HG03558 (cell line): ENCODE data around the gene ADGRD1.

Source experiments
- ATAC-seq: cut with Tn5 transposase; IDR thresholded peaks from one replicate; pipeline ENCODE4 v1.9.1; 2021; ENCODE audit warnings: moderate number of reproducible peaks; ENCODE audit not compliant: unreplicated experiment; ENCODE audit errors: extremely low read depth

Gene ADGRD1

DNA sequence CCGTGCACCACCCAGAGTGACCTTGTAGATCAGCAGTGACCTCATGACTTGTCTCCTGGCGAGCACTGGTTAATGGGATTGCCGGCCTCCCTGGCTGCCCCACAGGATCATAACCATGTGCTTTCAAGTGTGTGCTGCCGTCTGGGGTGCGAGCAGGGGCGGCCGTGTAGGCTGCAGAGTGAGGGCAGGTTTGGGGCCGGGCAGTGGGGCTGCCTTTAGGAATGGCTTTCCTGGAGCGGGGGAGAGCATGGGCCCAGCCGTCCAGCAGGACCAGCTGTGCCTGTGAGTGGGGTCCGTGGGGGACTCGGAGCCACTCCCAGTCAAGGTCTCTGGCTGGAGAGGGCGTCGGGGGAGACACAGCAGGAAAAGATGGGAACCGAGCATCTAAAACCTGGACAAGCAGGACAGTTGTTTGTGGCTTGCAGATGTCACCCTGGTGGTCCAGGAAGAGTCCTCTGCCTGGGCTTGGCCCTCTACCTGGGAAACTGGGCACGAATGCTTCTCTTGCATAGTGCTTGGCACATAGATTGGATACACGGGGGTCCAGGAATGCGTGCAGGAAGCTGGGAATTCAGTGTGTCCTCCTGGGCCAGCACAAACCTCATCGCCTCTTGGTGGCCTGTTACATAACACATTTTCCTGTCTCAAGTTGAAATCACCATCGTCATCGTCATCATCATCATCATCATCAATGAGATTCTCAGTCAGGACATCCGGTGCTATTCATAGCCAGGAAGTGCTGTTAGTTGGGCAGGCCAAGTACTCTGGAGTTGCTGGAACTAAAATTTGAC is 96.0 kb downstream of the ADGRD1 start:
- no peak for ATAC-seq

- ATAC-seq = no peak
These were observed 96.9 kb downstream of the ADGRD1 start for GRCh38 chr12:131050463-131051154.

DNA sequence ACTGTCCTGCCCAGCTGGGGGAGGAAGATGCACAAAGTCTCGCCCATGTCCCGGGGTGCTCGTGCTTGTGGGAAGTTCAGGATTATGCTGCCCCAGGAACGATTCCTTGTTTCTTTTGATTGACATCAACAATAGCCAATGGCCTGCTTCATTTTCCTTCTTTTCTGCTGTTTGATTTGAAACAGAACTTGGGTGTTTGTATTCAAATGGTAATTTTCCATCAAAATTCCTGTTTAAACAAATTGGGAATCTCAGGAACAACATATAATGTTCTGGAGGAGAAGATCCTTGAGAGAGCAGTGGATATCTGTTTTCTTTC is 97.4 kb downstream of the ADGRD1 start:
- ATAC-seq = no peak

GRCh38 chr12:131052063-131052781 is 98.5 kb downstream of the ADGRD1 start:
- ATAC-seq = no peak

DNA sequence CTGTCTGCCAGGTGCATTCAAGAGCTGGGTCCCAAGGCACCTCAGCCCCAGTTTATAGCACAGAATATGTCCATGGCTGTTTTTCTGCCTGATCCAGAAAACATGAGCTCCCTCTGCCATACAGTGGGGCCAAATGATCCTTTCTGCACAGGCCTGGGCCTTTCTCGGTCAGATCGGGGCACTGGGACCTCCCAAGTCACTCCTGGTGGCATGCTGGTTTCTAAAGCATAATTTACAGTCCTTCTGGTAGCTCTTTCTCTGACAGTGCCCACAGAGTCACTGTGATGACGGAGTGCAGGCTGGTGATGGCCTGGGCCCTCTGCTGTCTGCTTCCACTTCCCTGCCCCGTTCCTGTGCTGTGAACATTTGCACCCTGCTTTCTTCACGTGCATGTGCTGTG is 99.2 kb downstream of the ADGRD1 start:
- ATAC-seq = no peak

DNA sequence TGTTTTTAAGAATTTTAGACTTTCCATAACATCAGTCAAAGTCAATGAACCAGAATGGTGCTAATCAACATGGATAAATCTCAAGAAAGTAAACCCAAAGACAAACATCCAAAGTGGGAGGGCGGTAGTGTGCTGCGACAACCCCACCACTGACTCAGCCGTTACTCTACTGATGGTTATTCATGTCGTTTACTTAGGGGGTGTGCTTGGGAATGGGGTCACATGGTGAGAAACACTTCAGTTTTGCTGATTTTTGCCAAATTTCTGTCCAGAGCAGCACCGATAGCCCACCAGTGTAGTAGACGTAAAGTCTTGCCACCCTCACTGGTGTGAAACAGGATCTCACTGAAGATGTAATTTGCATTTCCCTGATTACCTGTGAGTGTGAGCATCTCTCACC is 99.9 kb downstream of the ADGRD1 start:
- ATAC-seq = no peak

DNA sequence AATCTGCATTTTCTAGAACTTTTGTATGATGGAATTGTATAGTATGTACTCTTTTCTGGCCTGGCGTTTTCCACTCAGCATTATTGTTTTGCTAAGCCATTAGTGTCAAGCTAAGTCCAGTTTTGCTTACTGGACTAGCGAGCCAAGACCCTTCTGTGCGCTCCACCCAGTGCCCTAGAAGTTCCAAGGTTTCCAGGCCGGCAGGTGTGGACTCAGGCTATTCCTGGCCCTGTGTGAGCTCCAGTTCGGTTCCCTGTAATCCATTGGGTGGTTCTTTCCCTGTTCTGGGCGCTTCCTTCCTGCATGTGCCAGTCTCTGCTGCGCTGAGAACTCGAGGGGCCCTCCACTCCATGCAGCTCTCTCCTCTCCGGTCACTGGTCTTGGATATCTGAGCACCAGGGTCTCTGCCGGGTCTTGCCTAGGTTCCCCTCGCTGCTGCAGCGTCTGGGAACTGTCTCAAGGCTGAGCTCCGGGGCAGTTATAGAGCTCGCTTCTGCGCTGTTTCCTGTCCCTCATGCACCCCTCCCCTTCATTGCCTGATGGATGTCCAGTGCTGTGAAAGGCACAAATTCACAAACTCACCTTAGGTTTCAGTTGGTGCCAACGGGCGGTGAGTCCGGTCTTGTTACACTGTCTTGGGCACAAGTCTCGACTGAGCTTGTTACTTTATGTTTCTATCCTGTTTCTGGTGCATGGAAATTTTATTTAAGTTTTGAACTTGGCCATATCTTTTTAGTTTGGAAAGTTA is 100.8 kb downstream of the ADGRD1 start:
- no peak for ATAC-seq

DNA sequence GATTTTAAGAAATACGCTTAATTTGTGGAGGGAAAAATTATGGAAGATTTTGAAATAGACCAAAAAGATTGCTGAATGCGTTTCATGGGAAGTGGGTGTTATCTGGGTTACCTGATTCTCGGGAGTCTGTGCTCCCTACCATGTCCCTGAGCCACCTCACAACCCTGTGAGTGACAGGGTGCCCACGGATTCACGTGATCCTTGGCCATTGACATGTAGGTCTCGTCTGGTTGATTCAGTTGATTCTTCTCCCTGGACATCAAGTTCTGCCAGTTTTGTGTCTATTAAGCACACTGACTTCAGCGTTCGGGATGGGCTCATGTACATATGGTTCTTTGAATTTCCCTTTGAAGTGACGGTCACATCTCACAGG is 101.4 kb downstream of the ADGRD1 start:
- no peak for ATAC-seq

DNA sequence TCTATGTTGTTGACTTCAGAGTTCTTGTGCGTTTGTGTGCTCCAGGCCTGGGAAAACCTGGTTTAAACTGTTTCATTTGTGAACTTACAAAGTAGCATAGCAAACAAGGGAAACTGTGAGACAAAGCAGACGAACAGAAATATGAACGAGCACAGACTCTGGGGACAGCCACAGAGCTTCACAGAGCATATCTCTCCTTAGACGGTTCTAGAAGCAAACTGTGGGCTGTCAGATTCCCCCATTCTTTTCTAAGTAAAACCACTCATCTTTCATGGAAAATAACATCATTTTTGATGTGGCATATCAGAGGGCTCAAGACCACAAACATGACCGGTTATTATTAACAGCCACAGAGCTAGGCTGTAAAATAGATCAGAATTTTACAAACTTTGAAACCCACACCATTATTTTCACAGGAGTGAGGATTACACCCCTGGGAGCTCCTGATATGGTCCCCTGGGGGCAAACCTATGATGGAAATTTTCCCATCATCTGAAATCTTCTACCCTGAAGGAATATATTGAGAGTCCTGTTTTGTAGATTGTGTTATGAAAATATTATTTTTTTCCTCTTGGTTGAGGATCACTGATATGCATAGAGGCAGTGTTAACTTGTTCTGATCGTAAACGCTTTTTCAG is 102.0 kb downstream of the ADGRD1 start:
- ATAC-seq = no peak

GRCh38 chr12:131056626-131057025 is 102.9 kb downstream of the ADGRD1 start:
- ATAC-seq = no peak

DNA sequence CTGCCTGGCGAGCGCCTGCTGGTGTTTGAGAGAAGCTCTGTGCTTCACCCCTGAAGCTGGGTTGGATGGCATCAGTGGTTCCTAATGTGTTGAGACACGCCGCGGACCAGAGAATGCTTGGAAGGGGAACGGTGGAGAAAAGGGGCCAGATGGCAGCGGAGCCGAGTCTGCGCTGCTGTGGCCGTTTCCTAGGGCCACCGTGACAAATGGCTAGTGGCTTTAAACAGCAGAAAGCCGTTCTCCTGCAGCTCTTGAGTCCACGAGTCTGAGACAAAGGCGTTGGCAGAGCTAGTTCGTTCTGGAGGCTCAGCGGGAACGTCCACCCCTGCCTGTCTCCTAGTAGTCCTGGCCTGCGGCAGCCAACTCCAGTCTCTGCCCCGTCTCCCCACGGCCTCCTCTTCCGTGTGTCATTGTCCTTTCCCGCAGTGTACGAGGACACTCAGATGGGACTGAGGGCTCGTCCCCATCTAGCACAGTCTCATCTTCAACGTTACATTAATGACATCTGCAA is 103.6 kb downstream of the ADGRD1 start:
- ATAC-seq = no peak

GRCh38 chr12:131057722-131058515 is 104.2 kb downstream of the ADGRD1 start:
- no peak for ATAC-seq

- no peak for ATAC-seq
These were observed 105.0 kb downstream of the ADGRD1 start for GRCh38 chr12:131058700-131059099.

DNA sequence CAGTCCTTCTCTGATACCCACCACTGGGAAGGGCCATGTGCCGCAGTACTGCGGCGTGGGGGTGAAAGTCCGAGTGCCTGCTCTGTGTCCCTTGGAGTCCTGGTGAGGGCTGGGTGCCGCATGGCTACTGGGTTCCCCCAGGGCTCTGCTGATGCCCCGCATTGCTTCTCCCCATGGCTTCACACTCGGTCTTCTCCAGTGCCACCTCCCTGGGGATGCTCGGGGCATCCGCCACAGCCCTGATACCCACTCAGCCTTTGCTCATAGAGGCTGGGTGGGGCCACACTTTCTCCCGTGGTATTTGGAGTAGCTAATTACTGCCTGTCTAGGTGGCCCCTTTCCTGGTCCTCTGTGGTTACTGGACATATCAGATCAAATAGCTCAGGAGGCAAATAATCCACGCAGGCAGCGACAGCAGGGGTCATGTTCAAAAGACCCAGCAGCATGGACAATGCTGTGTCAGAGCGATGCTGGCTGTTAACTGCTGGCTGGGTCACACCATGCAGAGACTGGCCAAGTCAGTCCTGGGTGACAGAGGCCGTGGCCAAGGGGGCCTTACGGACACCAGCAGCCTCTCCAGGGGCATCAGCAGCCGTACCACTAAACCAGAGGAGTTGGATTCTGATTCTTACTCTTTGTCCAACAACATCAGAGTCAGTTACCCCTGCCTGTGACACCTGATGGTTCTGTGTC is 106.5 kb downstream of the ADGRD1 start:
- ATAC-seq = no peak

- no peak for ATAC-seq
These were observed 107.5 kb downstream of the ADGRD1 start for GRCh38 chr12:131061041-131061806.

DNA sequence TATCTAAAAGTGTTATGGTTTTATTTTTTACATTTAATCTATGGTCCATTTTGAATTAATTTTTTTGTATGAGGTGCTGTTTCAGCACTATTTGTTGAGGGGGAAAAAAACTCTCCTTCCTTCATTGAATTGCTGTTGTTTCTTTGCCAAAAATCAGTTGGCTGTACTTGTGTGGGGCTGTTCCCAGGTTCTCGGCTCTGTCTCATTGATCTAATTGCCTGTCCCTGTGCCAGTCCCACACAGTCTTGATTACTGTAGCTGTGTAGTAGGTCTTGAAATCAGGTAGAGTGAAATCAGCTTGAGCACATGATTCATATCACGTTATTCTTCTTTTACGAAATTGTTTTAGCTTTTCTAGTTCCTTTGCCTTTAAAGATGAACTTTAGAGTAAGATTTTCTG is 109.7 kb downstream of the ADGRD1 start:
- no peak for ATAC-seq

- ATAC-seq = no peak
These were observed 110.3 kb downstream of the ADGRD1 start for GRCh38 chr12:131063960-131064359.

DNA sequence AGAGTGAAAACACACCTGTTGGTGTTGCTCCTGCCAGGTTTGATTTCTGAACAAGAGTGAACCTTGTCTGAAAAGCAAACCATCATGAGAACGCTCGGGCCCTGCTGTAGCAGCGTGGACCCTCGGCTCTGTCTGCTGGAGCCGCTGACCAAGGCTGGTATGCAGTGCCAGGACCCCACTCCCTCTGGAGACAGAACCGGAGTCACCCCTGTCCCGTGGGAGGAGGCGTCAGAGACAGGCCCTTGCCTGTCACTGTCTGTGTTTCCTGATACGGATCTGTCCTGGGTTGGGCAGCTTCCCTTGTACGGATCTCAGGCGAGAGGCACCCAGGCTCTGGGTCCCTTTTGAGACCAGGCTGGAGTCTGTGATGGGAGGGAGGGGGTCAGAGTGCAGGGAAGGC is 111.6 kb downstream of the ADGRD1 start:
- no peak for ATAC-seq
